Measurements from ENCODE around the gene ADCK2. TPM values are rescaled to one million over a fixed set of nuclear protein-coding genes. Genes with fewer than 3 reads are reported as not detected.

ADCK2 gene
- total and polyA plus RNA-seq, 10 of the 15 experiments (the other 5 are each of a cell fraction or from before 2014, with no cell fraction given) = 0.52 to 19.4 (median 13.1) TPM

- TF ChIP-seq IKZF2 (IDR thresholded peaks at IDR 0.05) (peak in 1 of 2 experiments; percentile 37; a peak in 1 of 4 replicates), KAT2A (conservative IDR thresholded peaks at IDR 0.05; ENCODE audit: control insufficient read depth, low read depth, low read length) (no peak), ATF7 (IDR thresholded peaks at IDR 0.05; ENCODE audit: low read depth) (no peak), SMC3 (IDR thresholded peaks at IDR 0.05; ENCODE audit: borderline replicate concordance, low read length) (peak; percentile 75), TCF12 (IDR thresholded peaks at IDR 0.05; ENCODE audit: low read depth, low read length) (no peak), BRCA1 (IDR thresholded peaks at IDR 0.05; ENCODE audit: low read depth, low read length) (no peak), SRF (IDR thresholded peaks at IDR 0.05; ENCODE audit: low read depth in 2 of 2, low read length in 2 of 2) (no peak)
These were observed 19.2 kb upstream of the ADCK2 start (continued) for GRCh38 chr7:140653319-140654108.

GRCh38 chr7:140654109-140654387, 18.7 kb upstream of the ADCK2 start:
- DNase-seq (ENCODE audit: low read depth, low spot score) = no peak
- H3K4me3 ChIP-seq = no peak overlapping the region
- no peak overlapping the region for H3K9ac ChIP-seq (ENCODE audit: control insufficient read depth, insufficient read depth, low read length)
- in situ Hi-C loops (cut with MboI) (no loop called here), intact Hi-C loops (cut with micrococcal nuclease; ENCODE audit: unreplicated experiment) (no loop called here)
- SMC1A ChIA-PET (ENCODE audit: uncharacterized antibody, unreplicated experiment) = interaction anchor here (0.6 to 2.2 kb wide), 6 partner anchors 134 to 186 kb away, joined by 3 to 16 read pairs (median 4); no protein-coding TSS in a partner anchor
- no peak overlapping the region for H3K27ac ChIP-seq (ENCODE audit: control insufficient read depth, insufficient read depth)
- POLR2A ChIA-PET = no interaction called here
- H3K79me2 ChIP-seq (ENCODE audit: control insufficient read depth, insufficient read depth, low read length) = no peaks in the 10 kb centered on the region
- RAD21 ChIA-PET (ENCODE audit: unreplicated experiment) = interaction anchor here (0.6 to 1.5 kb wide), 3 partner anchors 103 to 177 kb away, joined by 3 to 13 read pairs (median 8); no protein-coding TSS in a partner anchor
- FAIRE-seq = no peak
- no TSS peak for BruUV-seq (replicated peaks)
- H3K27me3 ChIP-seq (replicated peaks in 1 of 2; ENCODE audit: control insufficient read depth in 2 of 2, insufficient read depth in 2 of 2, low read length in 1 of 2) = no peaks in the 10 kb centered on the region
- CTCF ChIA-PET = interaction anchor here (0.7 to 3.8 kb wide), 14 partner anchors 22 to 477 kb away, joined by 3 to 29 read pairs (median 4); no protein-coding TSS in a partner anchor
- peaks cover 12% of the 10 kb centered on the region for H3K4me1 ChIP-seq (ENCODE audit: control insufficient read depth, insufficient read depth, low read length)
- 55% methylated on average over 2 of the region's 2 CpGs for WGBS (ENCODE audit: insufficient coverage, insufficient replicate concordance, low lambda C conversion rate, missing lambda C conversion rate)
- no peaks in the 10 kb centered on the region for H3K9me3 ChIP-seq (replicated peaks; ENCODE audit: control insufficient read depth, insufficient read depth, low read length)
- no peak overlapping the region for H3K4me2 ChIP-seq (ENCODE audit: control insufficient read depth, insufficient read depth)
- no peaks in the 10 kb centered on the region for H3K36me3 ChIP-seq (ENCODE audit: control insufficient read depth in 2 of 2, insufficient read depth in 2 of 2, low read length in 1 of 2)
- no peak overlapping the region for H2AFZ ChIP-seq (ENCODE audit: control insufficient read depth, low read depth, low read length)
- no peak for ATAC-seq
- no peaks in the 10 kb centered on the region for H4K20me1 ChIP-seq (ENCODE audit: control insufficient read depth, insufficient read depth)
- TF ChIP-seq REST (IDR thresholded peaks at IDR 0.05; ENCODE audit: low read depth, low read length) = no peak
- no peak for TF ChIP-seq HSF1 (IDR thresholded peaks at IDR 0.05; ENCODE audit: low read depth, low read length)
- TF ChIP-seq NKRF (conservative IDR thresholded peaks at IDR 0.05) = no peak
- no peak for TF ChIP-seq SUZ12 (IDR thresholded peaks at IDR 0.05; ENCODE audit: unreplicated experiment)
- no peak for TF ChIP-seq CBFB (IDR thresholded peaks at IDR 0.05; ENCODE audit: low read depth)
- TF ChIP-seq FOS (IDR thresholded peaks at IDR 0.05; ENCODE audit: borderline replicate concordance, extremely low read depth, insufficient read length) = no peak
- TF ChIP-seq MYC (IDR thresholded peaks at IDR 0.05; ENCODE audit: insufficient read depth, insufficient read length, insufficient replicate concordance, low read length, severe bottlenecking) = no peak

Data from GM12878 (cell line).